Measurements from ENCODE around the gene MRPL46. TPM values are rescaled to one million over a fixed set of nuclear protein-coding genes. Genes with fewer than 3 reads are reported as not detected.

MRPL46 gene
- total and polyA plus RNA-seq, 2 of the 13 experiments (the other 11 are each of a cell fraction or from before 2014, with no cell fraction given): 62.9 to 79.2 TPM

GRCh38 chr15:88490036-88490435, 22.8 kb upstream of the MRPL46 start:
- Histone ChIP-seq H3K4me3 (replicated peaks in 1 of 3; ENCODE audit: insufficient read depth in 1 of 3, low read depth in 2 of 3, low read length in 3 of 3) (no peak overlapping the region), H3K27ac (ENCODE audit: extremely low read length, insufficient read depth, low read length) (no peak overlapping the region), H3K4me2 (ENCODE audit: low read depth, low read length) (no peak overlapping the region), H4K20me1 (ENCODE audit: insufficient read depth, low read length) (no peaks in the 10 kb centered on the region), H3K9me3 (ENCODE audit: low read length) (no peaks in the 10 kb centered on the region), H3K79me2 (ENCODE audit: insufficient read depth, low read length) (no peaks in the 10 kb centered on the region), H2AFZ (ENCODE audit: low read length) (no peak overlapping the region), H3K27me3 (ENCODE audit: control insufficient read depth in 1 of 2, insufficient read depth in 2 of 2, low read length in 2 of 2) (no peaks in the 10 kb centered on the region), H3K36me3 (replicated peaks in 1 of 2; ENCODE audit: control insufficient read depth in 1 of 2, insufficient read depth in 2 of 2, low read length in 2 of 2) (no peaks in the 10 kb centered on the region), H3K4me1 (ENCODE audit: insufficient read depth, low read length) (no peaks in the 10 kb centered on the region), H3K9ac (ENCODE audit: insufficient read depth, low read depth, low read length) (no peak overlapping the region)
- WGBS (ENCODE audit: low lambda C conversion rate): 48% methylated on average over 3 of the region's 3 CpGs
- no peak for FAIRE-seq
- ATAC-seq: no peak
- no TSS peak for BruUV-seq (replicated peaks)
- ChIA-PET POLR2A (interaction anchor here (0.6 kb wide), 1 partner anchor 28 kb away, joined by 3 read pairs; no protein-coding TSS in a partner anchor), CTCF (ENCODE audit: low intra/inter-chr PET ratio, low total read pairs) (no interaction called here)
- in situ Hi-C loops (cut with HindIII; ENCODE audit: extremely low pct_ligation_motif_present, low pct_unique_long_range_greater_than_20kb) (no loop called here), intact Hi-C loops (cut with micrococcal nuclease; ENCODE audit: unreplicated experiment) (no loop called here)
- no peak for DNase-seq (ENCODE audit: low spot score)
- TF ChIP-seq RCOR2 (CRISPR knock-in tag; IDR thresholded peaks at IDR 0.05): no peak
- no peak for TF ChIP-seq DMAP1 (CRISPR knock-in tag; IDR thresholded peaks at IDR 0.05)
- TF ChIP-seq MAF1 (CRISPR knock-in tag; IDR thresholded peaks at IDR 0.05; ENCODE audit: borderline replicate concordance): no peak
- no peak for TF ChIP-seq HNF1B (CRISPR knock-in tag; IDR thresholded peaks at IDR 0.05)
- no peak for TF ChIP-seq U2AF1 (optimal IDR thresholded peaks at IDR 0.05; ENCODE audit: low read depth, low read length)
- no peak for TF ChIP-seq NR0B2 (CRISPR knock-in tag; IDR thresholded peaks at IDR 0.05)
- TF ChIP-seq NFE2 (CRISPR knock-in tag; IDR thresholded peaks at IDR 0.05): no peak
- TF ChIP-seq THYN1 (CRISPR knock-in tag; IDR thresholded peaks at IDR 0.05; ENCODE audit: borderline replicate concordance, low read depth): no peak
- TF ChIP-seq, protein P1, sequence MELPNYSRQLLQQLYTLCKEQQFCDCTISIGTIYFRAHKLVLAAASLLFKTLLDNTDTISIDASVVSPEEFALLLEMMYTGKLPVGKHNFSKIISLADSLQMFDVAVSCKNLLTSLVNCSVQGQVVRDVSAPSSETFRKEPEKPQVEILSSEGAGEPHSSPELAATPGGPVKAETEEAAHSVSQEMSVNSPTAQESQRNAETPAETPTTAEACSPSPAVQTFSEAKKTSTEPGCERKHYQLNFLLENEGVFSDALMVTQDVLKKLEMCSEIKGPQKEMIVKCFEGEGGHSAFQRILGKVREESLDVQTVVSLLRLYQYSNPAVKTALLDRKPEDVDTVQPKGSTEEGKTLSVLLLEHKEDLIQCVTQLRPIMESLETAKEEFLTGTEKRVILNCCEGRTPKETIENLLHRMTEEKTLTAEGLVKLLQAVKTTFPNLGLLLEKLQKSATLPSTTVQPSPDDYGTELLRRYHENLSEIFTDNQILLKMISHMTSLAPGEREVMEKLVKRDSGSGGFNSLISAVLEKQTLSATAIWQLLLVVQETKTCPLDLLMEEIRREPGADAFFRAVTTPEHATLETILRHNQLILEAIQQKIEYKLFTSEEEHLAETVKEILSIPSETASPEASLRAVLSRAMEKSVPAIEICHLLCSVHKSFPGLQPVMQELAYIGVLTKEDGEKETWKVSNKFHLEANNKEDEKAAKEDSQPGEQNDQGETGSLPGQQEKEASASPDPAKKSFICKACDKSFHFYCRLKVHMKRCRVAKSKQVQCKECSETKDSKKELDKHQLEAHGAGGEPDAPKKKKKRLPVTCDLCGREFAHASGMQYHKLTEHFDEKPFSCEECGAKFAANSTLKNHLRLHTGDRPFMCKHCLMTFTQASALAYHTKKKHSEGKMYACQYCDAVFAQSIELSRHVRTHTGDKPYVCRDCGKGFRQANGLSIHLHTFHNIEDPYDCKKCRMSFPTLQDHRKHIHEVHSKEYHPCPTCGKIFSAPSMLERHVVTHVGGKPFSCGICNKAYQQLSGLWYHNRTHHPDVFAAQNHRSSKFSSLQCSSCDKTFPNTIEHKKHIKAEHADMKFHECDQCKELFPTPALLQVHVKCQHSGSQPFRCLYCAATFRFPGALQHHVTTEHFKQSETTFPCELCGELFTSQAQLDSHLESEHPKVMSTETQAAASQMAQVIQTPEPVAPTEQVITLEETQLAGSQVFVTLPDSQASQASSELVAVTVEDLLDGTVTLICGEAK (IDR thresholded peaks at IDR 0.05): no peak
- TF ChIP-seq, protein P1 (CRISPR knock-in tag; IDR thresholded peaks at IDR 0.05): no peak
- TF ChIP-seq ZNF724P (CRISPR knock-in tag; IDR thresholded peaks at IDR 0.05; ENCODE audit: borderline replicate concordance): no peak
- TF ChIP-seq, protein P2, sequence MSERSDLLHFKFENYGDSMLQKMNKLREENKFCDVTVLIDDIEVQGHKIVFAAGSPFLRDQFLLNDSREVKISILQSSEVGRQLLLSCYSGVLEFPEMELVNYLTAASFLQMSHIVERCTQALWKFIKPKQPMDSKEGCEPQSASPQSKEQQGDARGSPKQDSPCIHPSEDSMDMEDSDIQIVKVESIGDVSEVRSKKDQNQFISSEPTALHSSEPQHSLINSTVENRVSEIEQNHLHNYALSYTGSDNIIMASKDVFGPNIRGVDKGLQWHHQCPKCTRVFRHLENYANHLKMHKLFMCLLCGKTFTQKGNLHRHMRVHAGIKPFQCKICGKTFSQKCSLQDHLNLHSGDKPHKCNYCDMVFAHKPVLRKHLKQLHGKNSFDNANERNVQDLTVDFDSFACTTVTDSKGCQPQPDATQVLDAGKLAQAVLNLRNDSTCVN (CRISPR knock-in tag; IDR thresholded peaks at IDR 0.05; ENCODE audit: borderline replicate concordance): no peak
- no peak for TF ChIP-seq NFYC (CRISPR knock-in tag; IDR thresholded peaks at IDR 0.05)
